NCI-H128 (cell line): ENCODE measurements around the gene SLC35F5.
"Not testable (repeated sequence)": the region's sequence is repeated elsewhere in the genome, so short reads cannot be mapped to it uniquely, and the experiment has no call there.

ENCODE experiments used
- DNase-seq: peaks from one replicate; lab custom pipeline; 2025; ENCODE audit not compliant: unreplicated experiment; lab: John Stamatoyannopoulos, UW

SLC35F5 gene

GRCh38 chr2:113698892-113699447 lies 57.5 kb downstream of the SLC35F5 start:
- no peak for DNase-seq

DNA sequence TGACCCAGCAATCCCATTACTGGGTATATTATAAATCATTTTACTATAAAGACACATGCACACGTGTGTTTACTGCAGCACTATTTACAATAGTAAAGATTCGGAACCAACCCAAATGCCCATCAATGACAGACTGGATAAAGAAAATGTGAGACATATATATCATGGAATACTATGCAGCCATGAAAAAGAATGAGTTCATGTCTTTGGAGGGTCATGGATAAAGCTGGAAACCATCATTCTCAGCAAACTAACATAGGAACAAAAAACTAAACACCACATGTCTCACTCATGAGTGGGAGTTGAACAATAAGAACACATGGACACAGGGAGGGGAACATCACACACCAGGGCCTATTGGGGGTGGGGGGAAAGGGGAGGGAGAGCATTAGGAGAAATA lies 58.2 kb downstream of the SLC35F5 start:
- DNase-seq = not testable (repeated sequence)

DNA sequence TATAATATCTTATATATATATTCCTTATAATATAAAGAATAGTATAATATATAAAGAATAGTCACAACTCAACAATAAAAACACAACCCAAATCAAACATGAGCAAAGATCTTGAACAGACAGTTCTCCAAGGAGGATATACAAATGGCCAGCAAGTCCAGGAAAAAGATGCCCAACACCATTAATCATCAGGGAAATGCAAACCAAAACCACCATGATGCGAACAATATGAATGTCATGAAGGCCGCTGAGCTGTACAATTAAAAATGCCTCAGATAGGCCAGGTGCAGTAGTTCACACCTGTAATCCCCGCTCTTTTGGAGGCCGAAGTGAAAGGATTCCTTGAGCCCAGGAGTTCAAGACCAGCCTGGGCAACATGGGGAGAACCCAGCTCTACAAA lies 58.9 kb downstream of the SLC35F5 start:
- no peak for DNase-seq

GRCh38 chr2:113694438-113694837 lies 62.0 kb downstream of the SLC35F5 start:
- no peak for DNase-seq

DNA sequence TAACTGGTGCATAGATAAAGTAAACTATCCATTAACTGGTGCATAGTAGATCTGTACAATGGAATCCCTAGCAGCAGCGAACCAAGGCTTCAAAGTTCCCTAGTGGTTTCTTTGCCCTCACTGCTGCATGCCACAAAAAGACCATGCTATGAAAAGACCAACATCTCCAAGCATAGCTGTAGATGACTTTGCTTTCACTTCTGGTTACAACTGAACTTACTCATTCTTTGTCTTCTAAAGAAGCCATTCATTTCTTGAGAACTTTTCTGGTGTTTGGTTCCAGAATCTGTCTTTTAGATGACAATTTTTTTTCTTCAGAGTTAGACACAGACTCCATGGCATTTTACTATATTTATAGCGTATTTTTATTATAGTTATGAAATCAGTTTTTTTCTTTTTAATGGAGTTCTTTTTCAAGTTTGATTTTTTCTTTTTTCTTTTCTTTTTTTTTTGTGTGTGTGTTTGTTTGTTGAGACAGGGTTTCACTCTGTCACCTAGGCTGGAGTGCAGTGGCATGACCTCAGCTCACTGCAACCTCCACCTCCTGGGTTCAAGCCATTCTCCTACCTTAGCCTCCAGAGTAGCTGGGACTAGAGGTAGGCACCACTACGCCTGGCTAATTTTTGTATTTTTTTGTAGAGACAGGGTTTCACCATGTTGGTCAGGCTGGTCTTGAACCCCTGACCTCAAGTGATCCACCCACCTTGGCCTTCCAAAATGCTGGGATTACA lies 63.6 kb downstream of the SLC35F5 start:
- DNase-seq = no peak

- not testable (repeated sequence) for DNase-seq
Measured at GRCh38 chr2:113690871-113691270, 65.6 kb downstream of the SLC35F5 start.

GRCh38 chr2:113686537-113686936 lies 69.9 kb downstream of the SLC35F5 start:
- DNase-seq = no peak

GRCh38 chr2:113685471-113685870 lies 71.0 kb downstream of the SLC35F5 start:
- DNase-seq = no peak

DNA sequence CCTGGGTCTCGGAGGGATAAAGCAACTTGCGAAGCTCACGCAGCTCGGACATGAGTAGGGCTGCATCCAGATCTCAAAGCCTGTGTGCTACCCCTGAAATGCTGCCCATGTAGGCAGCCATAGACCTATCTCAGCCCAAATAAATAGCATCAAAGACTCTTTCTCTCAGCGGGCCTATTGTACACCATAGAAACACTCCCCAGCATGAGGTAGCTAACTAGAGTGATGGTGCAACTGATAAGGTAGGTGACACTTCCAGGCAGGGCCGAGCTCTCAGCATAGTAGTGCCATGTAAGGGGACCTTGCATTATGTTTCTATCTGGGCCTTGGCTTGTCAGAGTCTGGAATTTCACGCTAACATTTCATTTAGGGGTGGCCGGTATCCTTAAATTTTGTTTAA lies 77.0 kb downstream of the SLC35F5 start:
- DNase-seq = no peak

- no peak for DNase-seq
Measured at GRCh38 chr2:113677330-113677729, 79.1 kb downstream of the SLC35F5 start.

DNA sequence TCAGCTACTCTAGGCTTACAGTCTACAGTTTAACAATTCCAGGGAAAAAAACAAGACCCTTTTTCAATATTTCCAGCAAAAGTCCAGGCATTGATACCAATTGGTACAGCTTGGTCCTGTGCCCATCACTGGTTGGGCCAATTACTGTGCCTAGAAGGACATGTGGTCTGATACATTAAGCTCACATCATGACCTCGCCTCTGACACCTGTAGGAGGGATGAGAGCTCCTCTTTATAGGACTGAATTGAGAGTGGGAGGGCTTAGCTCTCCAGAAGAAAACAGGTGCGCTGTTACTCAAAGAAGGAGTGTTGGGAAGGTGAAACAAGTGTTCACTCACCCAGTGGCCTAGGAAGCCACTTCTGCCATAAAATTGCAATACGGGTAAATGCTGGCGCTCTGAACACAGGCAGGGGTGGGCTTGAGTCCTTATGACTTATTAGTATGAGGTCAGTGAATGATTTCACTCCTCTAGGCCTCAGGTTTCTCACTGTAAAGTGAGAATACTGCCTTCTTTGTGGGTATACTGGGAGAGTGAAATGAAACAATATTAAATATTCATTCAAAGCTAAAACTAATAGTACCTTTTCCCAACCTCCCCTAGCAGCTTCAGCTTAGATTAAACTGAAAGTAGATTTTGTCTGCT lies 79.7 kb downstream of the SLC35F5 start:
- DNase-seq = no peak

DNA sequence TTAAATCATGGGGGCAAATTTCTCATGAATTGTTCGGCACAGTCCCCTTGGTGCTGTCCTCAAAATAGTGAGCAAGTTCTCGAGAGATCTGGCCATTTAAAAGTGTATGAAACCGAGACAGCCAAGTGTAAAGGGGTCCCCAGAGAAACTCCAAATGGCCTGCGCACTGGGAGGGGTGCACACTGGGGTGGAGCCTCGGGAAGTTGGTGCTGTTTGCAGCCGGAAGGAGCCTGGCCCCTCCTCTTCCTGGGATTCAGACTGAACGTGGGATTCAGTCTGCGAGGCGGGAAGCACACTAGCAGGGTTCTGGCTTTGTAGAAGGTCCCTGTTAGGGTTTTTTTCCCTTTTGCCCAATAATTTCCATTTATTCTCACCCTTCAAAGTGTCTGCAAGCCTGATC lies 80.6 kb downstream of the SLC35F5 start:
- no peak for DNase-seq

DNA sequence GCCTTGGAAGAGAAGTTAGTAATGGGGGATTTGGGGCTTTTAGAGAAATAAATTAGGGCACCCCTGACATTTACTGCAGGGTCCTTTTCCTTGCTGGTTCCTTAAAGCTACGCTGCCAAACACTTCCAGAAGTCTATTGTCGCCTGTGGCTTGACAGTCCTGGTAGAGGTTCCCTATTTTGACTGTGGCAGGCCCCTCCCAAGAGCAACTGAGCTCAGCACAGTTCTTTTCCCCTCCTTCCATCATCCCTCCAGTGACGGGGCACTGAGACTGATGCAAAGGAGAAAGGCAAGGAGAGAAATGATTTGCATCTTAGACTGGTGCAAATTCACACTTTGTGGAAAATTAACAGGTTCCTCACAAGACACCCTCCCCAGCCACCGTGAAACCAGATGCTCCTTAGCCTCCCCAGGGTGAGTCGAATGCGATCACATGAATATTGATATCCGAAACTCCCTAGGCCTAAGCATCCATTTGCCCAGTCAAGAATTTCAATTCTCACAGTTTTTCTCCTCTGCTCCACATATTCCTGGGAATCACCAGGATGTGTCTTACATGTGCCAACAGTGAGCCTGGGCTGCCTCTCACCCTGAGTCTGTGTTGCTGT lies 84.0 kb downstream of the SLC35F5 start:
- DNase-seq = no peak

GRCh38 chr2:113669013-113669412 lies 87.4 kb downstream of the SLC35F5 start:
- not testable (repeated sequence) for DNase-seq

DNA sequence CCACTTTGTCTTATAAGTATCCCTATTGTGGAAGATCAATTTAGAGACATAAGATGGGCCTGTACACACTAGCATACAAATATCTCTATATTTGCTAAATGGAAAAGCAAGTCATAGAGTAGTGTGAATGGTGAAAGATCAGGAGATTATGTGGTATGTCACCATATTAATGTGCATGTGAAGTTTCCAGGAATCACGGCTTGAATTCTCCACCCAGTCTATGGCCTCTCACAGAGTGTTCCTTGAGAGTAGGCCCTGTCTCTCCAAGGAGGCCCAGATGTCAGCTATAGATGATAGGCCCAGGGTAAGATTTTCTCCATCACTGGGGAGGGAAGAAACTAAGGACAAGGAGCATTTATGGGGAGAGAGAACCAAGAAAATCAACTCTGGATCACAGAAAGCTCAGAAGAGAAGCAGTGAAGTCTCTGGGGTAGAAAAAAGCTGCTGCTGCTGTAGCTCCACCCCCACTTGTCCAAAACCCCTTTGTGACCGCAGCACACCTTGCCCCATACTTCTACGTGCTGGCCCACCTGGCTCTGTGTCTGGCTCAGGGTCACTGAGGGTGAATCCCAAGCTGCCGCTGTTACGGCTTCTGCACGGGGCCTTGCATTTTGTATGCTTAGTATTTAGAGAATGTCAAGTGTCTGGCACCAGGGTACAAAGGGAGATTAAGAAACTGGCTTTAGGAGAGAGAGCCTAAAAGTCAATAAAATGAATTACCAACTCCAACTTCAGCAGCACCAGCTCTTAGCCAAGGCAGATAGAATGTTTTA lies 91.5 kb downstream of the SLC35F5 start:
- DNase-seq = not testable (repeated sequence)

DNA sequence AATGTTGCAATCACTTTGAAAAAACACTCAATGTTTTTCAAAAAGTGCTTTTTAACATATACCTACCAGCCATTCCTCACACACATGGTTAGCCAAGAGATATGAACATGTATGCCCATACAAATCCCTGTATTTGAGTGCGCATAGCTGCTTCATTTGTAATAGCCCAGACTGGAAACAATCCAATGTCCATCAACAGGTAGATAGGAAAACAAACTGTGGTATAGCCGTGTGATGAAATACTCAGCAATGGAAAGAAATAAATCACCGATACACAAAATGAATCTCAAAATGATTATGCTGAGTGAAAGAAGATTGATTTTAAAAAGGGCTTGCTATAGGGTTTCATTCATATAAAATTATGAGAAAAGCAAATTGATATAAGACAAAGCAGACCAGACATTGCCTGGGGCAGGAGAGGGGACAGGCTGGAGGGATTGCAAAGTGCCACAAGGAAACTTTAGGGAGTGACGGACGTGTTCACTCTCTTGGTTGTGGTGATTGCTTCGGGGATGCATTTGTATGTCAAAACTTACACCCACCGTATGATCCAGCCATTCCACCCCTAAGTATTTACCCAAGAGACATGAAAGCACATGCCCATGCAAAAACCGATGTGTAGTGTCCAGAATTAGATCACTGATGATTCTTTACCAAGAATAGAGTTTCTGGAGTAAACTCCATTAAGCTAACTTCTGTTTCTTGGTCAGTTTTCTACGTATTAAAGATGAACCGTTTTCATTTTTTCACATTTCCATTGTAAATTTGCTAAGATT lies 93.0 kb downstream of the SLC35F5 start:
- not testable (repeated sequence) for DNase-seq
